Measurements from ENCODE around the gene BICC1. TPM values are rescaled to one million over a fixed set of nuclear protein-coding genes. Genes with fewer than 3 reads are reported as not detected.

Gene BICC1
- total and polyA plus RNA-seq, 8 donors = 19.0 to 37.4 (median 23.0) TPM

- peak overlapping the region in 1 of 4 donors; percentile 4 for H3K27ac ChIP-seq
- 49 to 55% methylated on average over 8 of the region's 8 CpGs for WGBS, 2 donors
- H3K4me3 ChIP-seq = no peak overlapping the region
- TF ChIP-seq, protein P1, sequence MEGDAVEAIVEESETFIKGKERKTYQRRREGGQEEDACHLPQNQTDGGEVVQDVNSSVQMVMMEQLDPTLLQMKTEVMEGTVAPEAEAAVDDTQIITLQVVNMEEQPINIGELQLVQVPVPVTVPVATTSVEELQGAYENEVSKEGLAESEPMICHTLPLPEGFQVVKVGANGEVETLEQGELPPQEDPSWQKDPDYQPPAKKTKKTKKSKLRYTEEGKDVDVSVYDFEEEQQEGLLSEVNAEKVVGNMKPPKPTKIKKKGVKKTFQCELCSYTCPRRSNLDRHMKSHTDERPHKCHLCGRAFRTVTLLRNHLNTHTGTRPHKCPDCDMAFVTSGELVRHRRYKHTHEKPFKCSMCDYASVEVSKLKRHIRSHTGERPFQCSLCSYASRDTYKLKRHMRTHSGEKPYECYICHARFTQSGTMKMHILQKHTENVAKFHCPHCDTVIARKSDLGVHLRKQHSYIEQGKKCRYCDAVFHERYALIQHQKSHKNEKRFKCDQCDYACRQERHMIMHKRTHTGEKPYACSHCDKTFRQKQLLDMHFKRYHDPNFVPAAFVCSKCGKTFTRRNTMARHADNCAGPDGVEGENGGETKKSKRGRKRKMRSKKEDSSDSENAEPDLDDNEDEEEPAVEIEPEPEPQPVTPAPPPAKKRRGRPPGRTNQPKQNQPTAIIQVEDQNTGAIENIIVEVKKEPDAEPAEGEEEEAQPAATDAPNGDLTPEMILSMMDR (IDR thresholded peaks at IDR 0.05) = no peak
- no peaks in the 10 kb centered on the region for H3K36me3 ChIP-seq
- intact Hi-C loops (cut with DNase I) = no loop called here
- H3K27me3 ChIP-seq = no peaks in the 10 kb centered on the region
- DNase-seq = no peak
- H3K4me1 ChIP-seq = peaks cover 0 to 17% (median 4%) of the 10 kb centered on the region in 3 donors
- no peaks in the 10 kb centered on the region for H3K9me3 ChIP-seq
- FAIRE-seq = no peak
- ATAC-seq = peak in 2 of 4 donors; percentile 24 to 32
These were observed 132.9 kb downstream of the BICC1 start for GRCh38 chr10:58645416-58646146.

- no peak overlapping the region for H3K27ac ChIP-seq
- WGBS, 2 donors = 55 to 67% methylated on average over 4 of the region's 4 CpGs
- TF ChIP-seq, protein P1 (IDR thresholded peaks at IDR 0.05) = no peak
- DNase-seq (no peak), FAIRE-seq (no peak), ATAC-seq (no peak)
- H3K27me3 ChIP-seq = no peaks in the 10 kb centered on the region
- H3K36me3 ChIP-seq = no peaks in the 10 kb centered on the region
- peaks cover 0 to 4% (median 0%) of the 10 kb centered on the region in 3 donors for H3K4me1 ChIP-seq
- H3K4me3 ChIP-seq = no peak overlapping the region
- intact Hi-C loops (cut with DNase I) = no loop called here
- H3K9me3 ChIP-seq = no peaks in the 10 kb centered on the region
These were observed 134.9 kb downstream of the BICC1 start for GRCh38 chr10:58647376-58648112.

DNA sequence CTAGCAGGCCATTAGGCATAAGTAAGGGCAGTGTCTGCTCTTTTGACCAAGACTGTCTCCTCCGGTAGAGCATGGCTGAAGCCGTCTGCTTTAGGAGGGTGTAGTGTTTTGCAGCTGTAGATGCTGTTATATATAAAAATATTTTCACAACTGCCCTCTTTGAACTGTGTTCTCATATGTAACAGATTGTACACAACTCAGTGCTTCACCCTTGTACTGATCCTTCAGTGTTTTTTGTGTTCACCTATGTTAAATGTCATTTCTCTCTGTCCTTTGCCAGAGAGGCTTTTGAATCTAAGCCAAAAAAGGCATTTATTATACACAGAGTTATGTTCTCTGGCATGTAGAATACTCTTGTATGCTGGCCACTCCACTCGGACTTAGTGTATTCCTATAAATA is 135.5 kb downstream of the BICC1 start:
- Histone ChIP-seq H3K9me3 (no peaks in the 10 kb centered on the region), H3K4me1 (peaks cover 0 to 4% (median 0%) of the 10 kb centered on the region in 3 donors), H3K36me3 (no peaks in the 10 kb centered on the region), H3K4me3 (no peak overlapping the region), H3K27ac (no peak overlapping the region), H3K27me3 (no peaks in the 10 kb centered on the region)
- WGBS, 2 donors = 68 to 69% methylated on average over 3 of the region's 3 CpGs
- FAIRE-seq = no peak
- DNase-seq = no peak
- TF ChIP-seq, protein P1 (IDR thresholded peaks at IDR 0.05) = no peak
- intact Hi-C loops (cut with DNase I) = no loop called here
- ATAC-seq = no peak

- H3K4me3 ChIP-seq = no peak overlapping the region
- intact Hi-C loops (cut with DNase I) = no loop called here
- TF ChIP-seq, protein P1 (IDR thresholded peaks at IDR 0.05) = no peak
- H3K36me3 ChIP-seq = no peaks in the 10 kb centered on the region
- DNase-seq (no peak), FAIRE-seq (no peak), ATAC-seq (peak in 2 of 4 donors; percentile 42 to 53)
- no peaks in the 10 kb centered on the region for H3K4me1 ChIP-seq
- 37 to 45% methylated on average over 5 of the region's 5 CpGs for WGBS, 2 donors
- no peaks in the 10 kb centered on the region for H3K27me3 ChIP-seq
- no peaks in the 10 kb centered on the region for H3K9me3 ChIP-seq
- no peak overlapping the region for H3K27ac ChIP-seq
These were observed 138.4 kb downstream of the BICC1 start for GRCh38 chr10:58651040-58651439.

DNA sequence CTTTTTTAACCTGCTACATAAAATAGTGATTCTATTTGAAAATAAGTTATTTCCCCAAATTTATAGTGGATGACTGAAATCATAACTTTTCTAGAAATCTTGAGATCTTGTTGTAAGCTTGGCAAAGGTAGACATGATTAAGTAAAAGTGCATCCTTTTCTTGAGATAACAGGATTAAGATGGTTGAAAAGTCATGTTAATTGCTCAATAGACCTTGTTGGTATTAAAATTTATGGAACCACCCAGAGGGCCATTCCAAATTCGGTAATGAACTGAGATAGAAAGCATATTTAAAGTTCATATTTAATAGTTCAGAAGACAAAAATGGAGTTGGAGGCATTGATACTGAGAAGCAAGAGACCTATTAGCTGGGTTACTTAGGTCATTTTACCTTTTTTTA is 139.1 kb downstream of the BICC1 start:
- TF ChIP-seq, protein P1 (IDR thresholded peaks at IDR 0.05) = no peak
- no peaks in the 10 kb centered on the region for H3K36me3 ChIP-seq
- intact Hi-C loops (cut with DNase I) = no loop called here
- 21 to 49% methylated on average over 1 of the region's 1 CpG for WGBS, 2 donors
- FAIRE-seq (no peak), ATAC-seq (no peak), DNase-seq (no peak)
- H3K4me1 ChIP-seq = no peaks in the 10 kb centered on the region
- H3K27ac ChIP-seq = no peak overlapping the region
- H3K9me3 ChIP-seq = no peaks in the 10 kb centered on the region
- H3K4me3 ChIP-seq = no peak overlapping the region
- H3K27me3 ChIP-seq = no peaks in the 10 kb centered on the region
